Ascending aorta (tissue), 2 donors: ENCODE measurements around the gene FAM222B. TPM values are rescaled to one million over a fixed set of nuclear protein-coding genes. Genes with fewer than 3 reads are reported as not detected.
"Not testable (repeated sequence)": the region's sequence is repeated elsewhere in the genome, so short reads cannot be mapped to it uniquely, and the experiment has no call there.

ENCODE experiments used
- DNase-seq, 2 donors: peaks; one replicate each; pipeline ENCODE4 v3.0.0-alpha.2; 2019; ENCODE audit warnings: low spot score in 2 of 2
- H3K27ac ChIP-seq, 2 donors: fragments of 200-600 bp; sonication (generic); one replicate each; pipeline ENCODE4 v1.5.1; 2016 to 2017; ENCODE audit warnings: mild to moderate bottlenecking in 1 of 2
- H3K27me3 ChIP-seq: fragments of 200-600 bp; sonication (generic); one replicate; pipeline ENCODE4 v1.5.1; 2017
- H3K36me3 ChIP-seq, 2 donors: fragments of 200-600 bp; sonication (generic); one replicate each; pipeline ENCODE4 v1.5.1; 2016
- H3K4me1 ChIP-seq, 2 donors: fragments of 200-600 bp; sonication (generic); one replicate each; pipeline ENCODE4 v1.5.1; 2016 to 2017; ENCODE audit warnings: mild to moderate bottlenecking in 1 of 2
- H3K4me3 ChIP-seq, 2 donors: fragments of 200-600 bp; sonication (generic); one replicate each; pipeline ENCODE4 v1.5.1; 2016 to 2017; ENCODE audit warnings: mild to moderate bottlenecking in 1 of 2
- H3K9me3 ChIP-seq, 2 donors: fragments of 200-600 bp; sonication (generic); one replicate each; pipeline ENCODE4 v1.5.1; 2016
- intact Hi-C: fragments of 100-400 bp; cut with DNase I; formaldehyde crosslinking; loops from one replicate; pipeline ENCODE4 v1.15.1; 2023
- total RNA-seq: library from RNA; depleted of rRNA; stranded (reverse); fragments of >200 nt; gene quantifications from one replicate; pipeline ENCODE4 v1.1.0, GENCODE V29; 2016
- TF ChIP-seq, protein P1 (sequence below), 3 experiments: fragments of 200-600 bp in 2 of 3; fragments of 450-650 bp in 1 of 3; sonication (generic) in 2 of 3; IDR thresholded peaks; one replicate each; pipeline ENCODE4 v1.5.1; 2016 to 2019; ENCODE audit warnings: antibody characterized with exemption in 3 of 3, mild to moderate bottlenecking in 1 of 3, moderate library complexity in 1 of 3

The FAM222B gene
- total RNA-seq, 1 donor from 2014 or later, result 30.7 TPM

GRCh38 chr17:28854457-28855335 is 12.1 kb upstream of the FAM222B start, which contains the start of gene ERAL1:
ERAL1 (plus strand) TSS chr17:28855016; CDS start chr17:28855035, 19 bp downstream.
- peak within 1 kb of the TSS; percentile 78 to 79 for H3K27ac ChIP-seq
- no peaks in the 10 kb centered on the region for H3K9me3 ChIP-seq
- peak; percentile 41 to 89 for DNase-seq
- H3K36me3 ChIP-seq, result peaks cover 25 to 31% of the 10 kb centered on the region in 2 donors
- peak within 1 kb of the TSS; percentile 77 to 85 for H3K4me3 ChIP-seq
- peaks cover 6% of the 10 kb centered on the region in 2 donors for H3K4me1 ChIP-seq
- intact Hi-C loops, result loop anchor here (1.0 to 2.0 kb wide), 3 partner anchors 42 to 91 kb away; partner anchors contain the start of gene FLOT2
- no peaks in the 10 kb centered on the region for H3K27me3 ChIP-seq
- TF ChIP-seq, protein P1, sequence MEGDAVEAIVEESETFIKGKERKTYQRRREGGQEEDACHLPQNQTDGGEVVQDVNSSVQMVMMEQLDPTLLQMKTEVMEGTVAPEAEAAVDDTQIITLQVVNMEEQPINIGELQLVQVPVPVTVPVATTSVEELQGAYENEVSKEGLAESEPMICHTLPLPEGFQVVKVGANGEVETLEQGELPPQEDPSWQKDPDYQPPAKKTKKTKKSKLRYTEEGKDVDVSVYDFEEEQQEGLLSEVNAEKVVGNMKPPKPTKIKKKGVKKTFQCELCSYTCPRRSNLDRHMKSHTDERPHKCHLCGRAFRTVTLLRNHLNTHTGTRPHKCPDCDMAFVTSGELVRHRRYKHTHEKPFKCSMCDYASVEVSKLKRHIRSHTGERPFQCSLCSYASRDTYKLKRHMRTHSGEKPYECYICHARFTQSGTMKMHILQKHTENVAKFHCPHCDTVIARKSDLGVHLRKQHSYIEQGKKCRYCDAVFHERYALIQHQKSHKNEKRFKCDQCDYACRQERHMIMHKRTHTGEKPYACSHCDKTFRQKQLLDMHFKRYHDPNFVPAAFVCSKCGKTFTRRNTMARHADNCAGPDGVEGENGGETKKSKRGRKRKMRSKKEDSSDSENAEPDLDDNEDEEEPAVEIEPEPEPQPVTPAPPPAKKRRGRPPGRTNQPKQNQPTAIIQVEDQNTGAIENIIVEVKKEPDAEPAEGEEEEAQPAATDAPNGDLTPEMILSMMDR (IDR thresholded peaks at IDR 0.05), result peak in 1 of 3 experiments; percentile 8

DNA sequence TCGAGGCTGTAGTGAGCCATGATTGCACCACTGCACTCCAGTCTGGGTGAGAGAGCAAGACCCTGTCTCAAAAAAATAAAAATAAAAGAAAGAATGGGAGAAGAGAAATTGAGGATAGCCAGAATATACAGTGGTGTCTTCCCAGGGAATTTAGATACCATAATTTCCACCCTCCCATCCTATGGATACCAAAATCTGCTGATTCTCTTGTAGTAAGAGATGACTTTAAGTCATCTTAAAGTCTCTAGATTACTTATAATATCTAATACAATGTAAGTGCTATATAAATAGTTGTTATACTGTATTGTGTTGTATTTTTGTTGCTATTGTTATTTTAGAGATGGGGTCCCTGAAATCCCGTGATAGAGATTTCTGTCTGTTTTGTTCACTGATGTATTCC is 10.7 kb upstream of the FAM222B start:
- Histone ChIP-seq H3K27ac (no peak overlapping the region), H3K27me3 (no peaks in the 10 kb centered on the region), H3K4me1 (peaks cover 6% of the 10 kb centered on the region in 2 donors), H3K4me3 (no peak overlapping the region), H3K36me3 (peaks cover 11 to 17% of the 10 kb centered on the region in 2 donors), H3K9me3 (no peaks in the 10 kb centered on the region)
- no peak for DNase-seq
- intact Hi-C loops, result no loop called here
- TF ChIP-seq, protein P1 (IDR thresholded peaks at IDR 0.05), result no peak

DNA sequence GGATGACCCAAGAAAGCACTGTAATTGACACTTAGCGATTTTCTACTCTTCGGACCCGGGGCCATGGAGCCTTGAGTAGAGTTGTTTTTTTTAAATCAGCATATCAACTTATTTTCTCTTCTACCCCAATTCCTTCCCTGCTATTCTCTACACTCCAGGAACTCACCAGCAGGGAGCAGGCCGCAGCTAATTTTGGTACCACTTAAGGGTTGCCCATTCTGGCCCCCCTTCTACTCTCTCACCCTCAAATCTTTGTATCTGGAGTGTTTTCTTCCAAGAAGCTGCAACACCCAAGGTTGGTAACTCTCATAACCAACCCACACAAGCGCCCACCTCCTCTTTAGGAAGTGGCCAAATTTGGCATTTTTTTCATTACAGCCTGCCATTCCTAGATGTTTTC is 6.7 kb upstream of the FAM222B start:
- no peaks in the 10 kb centered on the region for H3K27me3 ChIP-seq
- TF ChIP-seq, protein P1 (IDR thresholded peaks at IDR 0.05), result no peak
- H3K4me1 ChIP-seq, result no peaks in the 10 kb centered on the region
- H3K9me3 ChIP-seq, result no peaks in the 10 kb centered on the region
- H3K4me3 ChIP-seq, result no peak overlapping the region
- H3K36me3 ChIP-seq, result no peaks in the 10 kb centered on the region
- intact Hi-C loops, result no loop called here
- DNase-seq, result no peak
- H3K27ac ChIP-seq, result no peak overlapping the region

- H3K36me3 ChIP-seq, H3K4me1 ChIP-seq, intact Hi-C loops, H3K4me3 ChIP-seq, H3K27me3 ChIP-seq, H3K9me3 ChIP-seq, H3K27ac ChIP-seq, DNase-seq: not testable (repeated sequence)
- TF ChIP-seq, protein P1 (IDR thresholded peaks at IDR 0.05), result peak; percentile 7 to 29 (median 17)
Observed at GRCh38 chr17:28848667-28849066, 6.1 kb upstream of the FAM222B start.

DNA sequence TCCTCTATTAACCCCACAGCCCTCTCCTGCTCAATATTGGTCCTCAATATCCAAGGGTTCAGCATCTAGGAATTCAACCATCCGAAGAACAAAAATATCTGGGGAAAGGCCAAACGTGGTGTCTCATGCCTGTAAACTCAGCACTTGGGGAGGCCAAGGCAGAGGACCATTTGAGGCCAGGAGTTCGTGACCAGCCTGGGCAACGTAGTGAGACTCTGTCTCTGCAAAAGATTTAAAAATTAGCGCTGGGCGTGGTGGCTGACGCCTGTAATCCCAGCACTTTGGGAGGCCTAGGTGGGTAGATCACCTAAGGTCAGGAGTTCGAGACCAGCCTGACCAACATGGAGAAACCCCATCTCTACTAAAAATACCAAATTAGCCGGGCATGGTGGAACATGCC is 4.1 kb upstream of the FAM222B start:
- H3K27me3 ChIP-seq, H3K27ac ChIP-seq, H3K4me1 ChIP-seq, H3K36me3 ChIP-seq, DNase-seq, intact Hi-C loops, H3K9me3 ChIP-seq, H3K4me3 ChIP-seq: not testable (repeated sequence)

- no peak for DNase-seq
Observed at GRCh38 chr17:28846231-28846630, 3.6 kb upstream of the FAM222B start.

More at GRCh38 chr17:28846231-28846630, 3.6 kb upstream of the FAM222B start:
- Histone ChIP-seq H3K27ac (no peak overlapping the region), H3K4me3 (no peak overlapping the region), H3K27me3 (no peaks in the 10 kb centered on the region), H3K4me1 (peaks cover 0 to 5% of the 10 kb centered on the region in 2 donors), H3K36me3 (no peaks in the 10 kb centered on the region), H3K9me3 (no peaks in the 10 kb centered on the region)
- intact Hi-C loops, result no loop called here
- TF ChIP-seq, protein P1 (IDR thresholded peaks at IDR 0.05), result no peak
